Stimulated activated CD4-positive, alpha-beta T cell treated with anti-CD3 and anti-CD28 coated beads, Interleukin-4, amount 100 ng/mL, for 4 hours (primary cell): ENCODE results near the gene RASGRF1.

Experiments
- DNase-seq, 2 experiments: peaks; one replicate each; pipeline ENCODE4 v3.0.0-alpha.2; 2020

The RASGRF1 gene

DNA sequence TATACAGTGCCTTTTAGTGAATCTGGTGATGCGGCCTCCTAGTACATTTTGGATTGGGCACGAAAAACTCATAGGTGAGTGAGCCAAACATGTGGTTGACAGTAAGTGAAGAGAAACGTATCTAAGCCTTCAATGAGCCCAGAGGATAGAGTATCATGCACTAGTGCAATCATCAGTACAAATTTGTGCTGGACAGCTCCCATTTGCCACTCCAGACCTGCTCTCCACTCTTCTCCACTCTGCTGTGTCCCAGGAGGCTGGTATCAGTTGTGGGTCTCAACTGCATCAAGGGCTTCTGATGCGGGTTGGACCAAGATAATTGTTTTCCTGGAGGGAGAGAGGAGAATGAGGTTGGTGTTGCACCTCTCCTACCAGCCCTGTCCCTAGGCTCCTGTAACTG lies 9.1 kb upstream of the RASGRF1 start:
- no peak for DNase-seq

DNA sequence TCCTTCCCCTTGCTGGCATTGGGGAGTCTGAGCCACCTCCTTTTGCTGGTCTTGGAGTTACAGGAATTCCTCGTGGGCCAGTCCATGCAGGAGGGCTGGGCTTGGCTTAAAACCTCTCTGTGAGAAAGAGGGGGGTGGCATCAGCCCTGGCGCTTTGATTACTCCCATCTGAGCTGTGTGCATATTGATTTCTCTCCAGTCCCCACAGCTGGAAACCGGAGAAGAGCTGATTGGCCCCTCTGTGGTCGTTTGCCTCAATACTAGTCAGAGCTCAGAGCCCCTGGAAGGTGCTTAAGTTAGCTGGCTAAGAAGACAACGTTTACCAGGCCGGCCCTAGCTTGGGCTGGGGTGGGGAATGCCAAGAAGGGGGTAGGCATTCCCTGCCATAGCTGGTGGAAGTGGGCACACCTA lies 4.0 kb upstream of the RASGRF1 start:
- no peak for DNase-seq

DNA sequence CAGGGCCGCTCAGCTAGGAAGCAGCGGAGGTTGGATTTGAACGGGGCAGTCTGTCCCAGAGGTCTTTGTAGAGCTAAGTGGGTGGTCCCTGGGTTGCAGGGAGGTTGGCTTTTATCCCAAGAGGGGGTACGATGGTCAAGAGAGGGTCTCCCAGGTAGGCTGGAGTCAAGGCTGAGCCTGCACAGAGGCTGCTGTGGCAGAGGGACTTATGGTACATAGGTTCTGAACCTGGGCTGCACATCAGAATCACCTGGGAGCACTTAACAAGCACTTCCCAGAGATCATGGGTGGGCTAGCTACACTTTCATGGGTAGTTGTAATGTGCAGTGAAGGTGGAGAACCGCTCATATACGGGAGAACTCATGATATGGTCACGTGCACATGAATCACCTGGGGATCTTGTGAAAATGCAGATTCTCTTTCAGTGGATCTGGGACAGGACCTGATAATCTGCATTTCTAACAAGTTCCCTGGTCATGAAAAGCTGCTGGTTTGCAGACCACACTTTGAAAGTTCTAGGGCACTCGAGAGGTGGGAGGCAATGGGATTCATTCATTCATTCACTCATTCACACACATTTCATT lies 2.9 kb upstream of the RASGRF1 start:
- no peak for DNase-seq

DNA sequence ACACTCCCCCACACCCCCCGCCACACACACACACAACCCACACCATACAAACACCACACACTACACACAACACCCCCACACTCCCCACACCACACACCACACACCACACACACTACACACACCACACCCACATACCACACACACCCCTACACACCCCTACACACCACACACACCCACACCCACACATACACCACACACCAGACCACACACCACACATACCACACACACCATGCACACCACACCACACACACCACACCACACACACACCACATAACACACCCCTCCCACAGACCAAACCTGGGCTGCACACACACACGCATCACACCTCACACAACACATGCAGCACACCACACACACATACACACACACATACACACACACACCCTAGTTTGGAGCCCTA lies 1.8 kb upstream of the RASGRF1 start:
- DNase-seq = no peak

DNA sequence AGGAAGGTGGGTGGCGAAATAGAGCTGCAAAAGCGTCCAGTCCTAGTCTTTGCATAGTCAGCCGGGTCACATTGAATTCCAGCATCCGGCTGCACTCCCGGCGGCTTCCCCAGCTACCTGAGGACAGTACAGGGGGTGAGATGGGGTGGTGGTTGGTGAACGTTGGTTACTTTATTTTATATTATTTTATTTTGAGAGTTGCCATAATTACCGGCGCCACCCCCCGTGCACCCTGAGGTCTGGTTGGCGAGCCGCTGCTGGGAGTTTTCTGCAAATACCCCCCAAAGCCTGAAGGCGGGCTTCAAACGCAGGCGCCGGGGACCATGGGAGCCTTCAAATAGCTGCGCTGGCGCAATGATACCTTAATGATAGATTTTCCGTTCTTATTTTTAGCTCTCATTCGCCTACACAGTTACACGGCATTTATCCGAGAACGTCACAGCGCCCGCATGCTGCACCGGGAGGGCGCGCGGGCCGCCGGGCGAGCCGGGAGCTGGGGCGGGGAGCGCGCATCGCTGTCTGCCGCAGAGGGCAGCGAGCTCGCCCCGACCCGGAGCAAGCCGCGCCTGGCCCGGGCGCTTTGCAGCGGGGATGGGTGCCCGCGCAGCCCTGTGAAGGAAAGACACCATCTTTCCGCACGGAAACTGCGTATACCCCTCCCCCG lies 756 bp upstream of the RASGRF1 start:
- DNase-seq = peak in 1 of 2 experiments; percentile 1

DNA sequence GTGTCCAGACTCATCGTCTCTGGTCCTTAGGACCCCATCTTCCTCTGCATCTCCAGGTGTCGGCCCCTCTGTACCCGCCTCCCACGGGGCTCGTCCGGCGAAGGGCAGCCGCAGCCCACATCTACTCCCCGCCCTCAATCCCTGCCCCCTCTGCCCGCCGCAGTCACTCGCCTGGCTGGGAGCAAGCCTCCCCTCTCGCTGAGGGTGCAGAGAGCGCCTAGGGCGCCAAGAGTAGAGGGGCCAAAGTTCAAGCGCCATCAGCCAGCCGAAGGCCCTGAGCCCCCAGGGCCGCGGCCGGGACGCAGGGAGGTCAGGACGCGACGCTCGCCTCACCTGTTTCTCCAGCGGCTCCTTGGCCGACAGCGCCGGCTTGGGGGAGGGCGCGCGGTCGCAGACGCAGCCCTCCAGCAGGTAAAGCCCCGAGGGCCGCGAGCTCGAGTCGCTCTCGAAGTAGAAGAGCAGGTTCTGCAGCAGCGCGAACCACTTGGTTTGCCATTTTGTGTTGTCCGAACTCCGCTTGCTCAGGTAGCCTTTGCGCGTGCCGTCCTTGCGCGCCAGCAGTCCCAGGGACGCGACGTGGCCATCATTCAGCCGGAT lies 592 bp downstream of the RASGRF1 start:
- no peak for DNase-seq

DNA sequence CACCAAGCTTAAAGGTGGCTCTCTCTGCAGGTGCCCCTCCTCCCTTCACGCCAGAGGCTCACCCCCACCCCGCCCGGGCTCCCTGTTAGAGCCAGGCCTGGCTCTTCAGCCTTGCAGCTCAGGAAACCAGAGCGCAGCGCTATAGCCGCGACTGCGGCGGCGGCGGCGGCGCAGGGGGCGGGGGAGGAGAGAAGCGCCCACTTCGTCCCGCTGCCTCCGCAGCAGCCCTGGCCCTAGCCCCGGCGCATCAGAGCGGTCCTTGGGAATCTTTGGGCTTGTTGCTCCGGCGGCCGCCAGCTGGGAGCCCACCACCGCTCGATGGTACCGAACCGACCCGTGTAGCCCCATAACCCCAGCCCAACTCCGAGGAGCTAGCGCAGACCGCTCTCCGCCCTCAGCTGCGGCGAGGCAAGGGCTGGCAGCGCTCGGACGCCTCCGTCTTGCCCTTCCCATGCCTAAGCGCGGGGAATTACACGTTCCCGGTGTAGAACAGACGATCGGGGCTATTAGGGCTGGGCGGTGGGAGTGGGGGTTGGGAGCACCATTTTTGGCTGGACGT lies 1.2 kb downstream of the RASGRF1 start:
- DNase-seq = no peak

DNA sequence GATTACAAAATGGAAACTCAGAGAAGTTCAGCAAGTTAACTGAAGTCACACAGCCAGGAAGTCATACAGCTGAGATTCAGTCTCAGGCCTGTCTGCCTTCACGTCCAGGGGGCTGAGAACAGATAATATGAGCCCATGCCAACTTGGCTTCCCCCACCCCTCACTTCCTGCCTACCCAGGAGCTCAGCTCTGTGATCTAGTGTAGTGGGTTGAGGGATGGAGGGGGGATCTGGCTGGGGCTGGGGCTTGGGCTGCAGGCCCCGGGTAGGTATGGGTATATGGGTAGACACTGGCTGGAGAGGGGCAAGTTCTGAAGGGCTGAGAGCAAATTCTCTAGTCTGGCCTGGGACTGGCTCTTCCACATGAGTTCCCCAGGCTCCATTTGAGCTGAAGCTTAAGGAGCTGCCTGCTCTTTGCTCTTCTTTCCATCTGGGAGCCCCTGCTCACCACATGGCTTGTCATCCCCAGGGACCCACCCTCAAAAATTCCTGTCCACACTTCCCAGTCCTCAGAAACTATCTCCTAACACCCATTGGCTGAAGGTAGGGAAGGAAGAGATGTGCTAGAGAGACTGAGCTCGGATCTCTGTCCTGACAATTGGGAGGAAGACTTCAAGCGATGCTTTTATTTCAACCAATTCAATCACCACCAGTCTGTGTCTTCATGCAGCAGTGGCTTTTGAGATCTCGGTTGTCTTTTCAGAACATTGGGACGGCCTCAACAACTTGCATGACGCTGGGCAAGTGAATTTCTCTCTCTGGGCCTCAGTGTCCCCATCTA lies 2.0 kb downstream of the RASGRF1 start:
- no peak for DNase-seq

DNA sequence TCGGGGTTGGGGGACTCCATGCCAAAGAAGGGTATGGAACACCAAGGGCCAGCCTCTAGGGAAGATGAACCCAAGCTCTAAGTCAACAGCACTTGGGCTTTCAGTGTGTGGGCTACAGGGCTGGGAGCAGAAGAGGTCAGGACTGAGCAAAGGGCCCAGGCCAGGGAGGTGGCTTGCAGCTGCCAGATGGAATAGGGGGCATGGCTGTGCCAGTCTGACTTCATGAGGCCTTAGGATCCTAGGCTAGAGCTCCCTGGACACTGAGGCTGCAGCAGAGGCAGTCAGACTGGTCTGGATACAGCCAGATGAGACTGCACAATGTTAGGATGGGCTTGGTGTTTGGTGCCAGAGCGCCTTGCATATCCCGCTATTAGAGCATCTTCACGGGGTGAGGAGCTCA lies 3.8 kb downstream of the RASGRF1 start:
- no peak for DNase-seq

DNA sequence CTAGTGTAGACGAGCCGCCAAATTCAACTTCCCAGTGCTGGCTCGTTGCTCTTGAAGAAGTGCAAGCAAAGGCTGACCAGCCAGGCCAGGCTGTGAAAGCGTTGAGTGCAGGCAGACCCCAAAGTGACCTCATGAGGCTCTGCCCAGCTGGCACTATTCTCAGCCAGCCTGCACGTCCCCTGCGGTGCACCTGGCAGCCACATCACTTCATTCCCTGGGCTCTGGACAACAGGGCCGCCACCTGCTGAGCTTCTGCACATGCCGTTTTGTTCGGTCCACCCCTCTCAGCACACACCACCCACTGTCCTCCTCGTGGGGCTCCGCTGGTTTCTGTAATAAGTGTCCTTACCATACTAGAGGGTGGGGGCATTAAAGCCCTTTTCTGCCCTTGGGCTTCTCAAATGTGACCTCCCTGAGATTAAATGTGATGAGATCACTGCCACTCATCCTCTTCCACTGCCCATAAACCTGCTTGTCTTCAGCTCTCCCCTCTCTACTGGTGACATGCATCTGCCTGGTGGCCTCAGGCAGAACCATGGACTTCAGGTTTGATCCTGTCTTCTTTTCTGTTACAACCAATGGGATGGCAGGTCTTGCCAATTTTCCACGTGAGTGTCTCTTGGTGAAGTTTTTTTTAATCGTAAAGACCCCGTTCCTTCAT lies 6.1 kb downstream of the RASGRF1 start:
- DNase-seq = no peak

DNA sequence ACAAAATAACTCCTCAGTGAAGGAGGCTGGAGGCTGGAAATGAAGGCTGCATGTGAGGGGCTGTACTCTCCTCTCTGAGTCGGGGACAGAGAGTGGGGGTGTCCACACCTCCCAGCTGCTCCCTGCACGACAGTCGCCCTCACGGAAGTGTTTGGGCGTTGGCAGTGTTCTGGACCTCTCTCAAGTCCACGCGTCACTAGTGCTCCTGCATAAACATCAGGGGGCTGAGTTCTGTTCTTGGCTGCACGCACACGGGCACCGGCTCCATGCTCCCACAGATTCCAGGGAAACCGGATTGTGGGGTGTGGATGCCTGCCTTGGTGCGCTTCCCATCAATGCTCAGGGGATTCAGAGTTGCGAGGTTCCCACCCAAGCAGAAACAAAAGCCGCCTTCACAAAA lies 7.4 kb downstream of the RASGRF1 start:
- no peak for DNase-seq

DNA sequence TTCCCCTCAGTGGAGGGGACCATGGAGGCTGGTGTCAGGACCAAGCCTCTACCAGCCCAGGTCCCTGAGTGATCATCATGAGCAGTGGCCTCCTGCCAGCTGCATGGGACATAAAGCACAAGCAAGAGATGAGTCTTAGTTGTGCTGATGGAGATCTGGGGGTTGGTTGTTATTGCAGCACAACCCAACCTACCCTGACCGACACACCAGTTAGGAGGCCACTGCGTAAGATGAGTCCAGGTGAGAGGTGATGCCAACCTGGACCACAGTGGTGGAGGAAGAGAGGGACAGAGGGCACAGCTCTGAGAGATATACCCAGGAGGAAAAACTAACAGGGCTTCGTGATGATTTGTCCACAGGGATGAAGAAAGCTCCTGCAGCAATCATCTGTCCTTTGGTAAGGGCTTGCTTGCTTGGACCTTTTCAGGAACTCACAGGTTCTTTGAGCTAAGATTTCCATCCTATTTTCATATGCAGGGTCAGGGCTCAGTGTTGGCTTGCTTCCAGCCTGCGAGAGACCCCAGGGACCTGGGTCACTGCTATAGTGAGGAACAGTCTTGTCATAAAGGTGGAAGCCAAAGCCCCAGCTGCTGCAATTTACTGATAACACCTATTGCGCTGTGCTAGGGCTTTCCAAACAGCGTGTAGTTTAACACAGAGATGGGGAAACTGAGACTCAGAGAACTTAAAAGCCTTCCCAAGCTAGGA lies 8.1 kb downstream of the RASGRF1 start:
- DNase-seq = no peak

DNA sequence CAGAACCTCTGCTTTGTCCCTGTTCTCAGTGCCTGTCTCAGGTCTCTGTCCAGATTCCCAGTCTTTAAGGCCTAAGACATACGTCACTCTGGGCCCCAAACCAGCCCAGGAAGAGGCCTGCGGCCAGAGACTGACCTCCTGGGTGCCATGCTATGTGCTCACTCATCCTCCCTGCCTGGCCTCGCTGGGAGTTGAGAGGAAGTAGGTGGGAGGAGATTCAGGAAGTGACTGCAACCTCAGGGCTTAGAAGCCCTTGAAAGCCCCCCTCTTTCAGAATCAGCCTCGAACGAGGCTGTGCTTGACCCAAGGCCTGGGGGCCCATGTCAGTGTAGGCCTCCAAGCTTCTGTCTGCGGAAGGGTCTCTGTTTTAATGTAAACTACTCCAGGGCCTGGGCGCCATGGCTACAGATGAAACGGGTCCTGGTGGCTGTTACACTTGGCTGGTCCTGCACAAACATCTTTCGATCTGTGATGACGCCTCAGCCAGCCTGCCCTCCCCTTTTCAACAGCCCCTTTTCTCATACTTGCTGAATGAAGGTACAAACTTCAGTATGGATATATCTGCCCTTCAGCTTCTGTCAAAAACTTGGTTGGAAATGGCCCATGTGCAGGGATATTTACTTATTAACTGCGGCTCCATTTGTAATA lies 11.7 kb downstream of the RASGRF1 start:
- no peak for DNase-seq

DNA sequence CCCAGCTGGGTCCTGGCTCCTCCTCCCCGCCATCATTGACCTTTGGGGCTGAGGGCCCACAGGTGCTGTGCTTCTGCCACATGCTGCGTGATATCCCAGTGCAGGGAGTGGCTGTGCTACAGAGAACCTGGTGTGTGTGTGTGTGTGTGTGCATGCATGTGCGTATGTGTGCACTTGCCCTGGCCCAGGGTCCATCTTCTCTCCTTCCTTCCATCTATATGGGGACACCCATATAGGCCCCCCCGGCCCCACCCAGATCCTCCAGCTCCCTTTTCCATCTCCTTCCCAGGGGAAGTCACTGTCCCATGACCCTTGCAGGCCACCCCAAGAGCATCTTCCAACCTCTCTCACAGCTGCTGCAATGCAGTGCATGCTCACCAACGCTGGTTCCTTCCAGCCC lies 12.6 kb downstream of the RASGRF1 start:
- DNase-seq = no peak

DNA sequence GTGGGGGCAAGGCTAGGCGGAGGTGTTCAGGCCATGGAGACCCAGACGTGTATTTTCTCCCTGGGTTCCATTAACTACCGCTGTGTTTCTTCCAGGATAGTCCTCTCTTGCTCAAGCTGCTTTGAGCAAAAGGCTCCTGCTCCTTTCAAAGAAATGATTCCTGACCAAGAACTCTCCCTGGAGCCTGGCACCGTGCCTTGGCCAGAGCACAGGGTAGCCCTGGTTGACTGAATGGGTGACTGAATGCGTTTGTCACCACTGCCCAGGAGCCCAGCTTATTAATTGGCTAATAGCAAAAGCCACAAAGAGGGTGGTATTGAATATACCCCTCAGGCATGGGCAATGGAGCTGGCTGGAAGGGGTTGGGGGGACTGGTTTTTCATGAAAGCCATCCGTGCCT lies 13.9 kb downstream of the RASGRF1 start:
- no peak for DNase-seq

DNA sequence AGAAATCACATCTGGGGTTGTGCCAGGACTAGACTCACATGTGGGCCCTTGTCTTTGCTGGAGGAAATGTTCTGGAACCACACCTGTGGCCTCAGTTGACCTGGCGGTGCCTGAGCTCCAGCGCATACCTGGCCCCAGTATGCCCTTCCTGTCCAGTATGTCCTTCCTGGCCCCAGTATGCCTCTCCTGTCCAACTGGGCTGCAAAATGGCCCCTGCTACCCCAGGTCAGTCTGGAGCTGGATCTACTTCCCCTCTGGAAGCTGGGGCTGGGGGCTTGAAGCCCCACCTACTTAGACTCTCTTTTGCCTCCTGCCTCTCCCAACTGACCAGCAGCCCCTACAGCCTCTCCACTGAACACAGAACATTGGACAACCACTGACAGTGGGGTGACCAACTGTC lies 15.3 kb downstream of the RASGRF1 start:
- DNase-seq = no peak

DNA sequence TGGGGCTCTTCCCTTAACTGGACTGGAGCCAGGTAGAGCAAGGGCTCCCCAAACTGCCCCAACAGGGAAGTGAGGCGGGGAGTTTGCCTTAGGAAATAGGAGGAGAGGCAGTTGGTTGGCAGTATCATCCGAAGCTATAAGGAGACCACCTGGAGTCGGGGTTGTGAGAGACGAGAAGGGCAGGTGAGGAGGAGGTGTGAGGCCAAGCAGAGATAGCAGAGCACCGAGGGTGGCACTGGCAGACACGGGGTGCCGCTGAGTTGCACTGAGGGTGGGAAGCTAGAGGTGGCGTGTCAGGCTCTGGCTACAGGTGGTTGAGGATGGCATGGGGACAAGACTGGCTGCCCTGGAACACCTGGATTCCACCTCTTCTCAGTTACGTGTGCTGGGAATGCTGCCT lies 17.2 kb downstream of the RASGRF1 start:
- DNase-seq = no peak

DNA sequence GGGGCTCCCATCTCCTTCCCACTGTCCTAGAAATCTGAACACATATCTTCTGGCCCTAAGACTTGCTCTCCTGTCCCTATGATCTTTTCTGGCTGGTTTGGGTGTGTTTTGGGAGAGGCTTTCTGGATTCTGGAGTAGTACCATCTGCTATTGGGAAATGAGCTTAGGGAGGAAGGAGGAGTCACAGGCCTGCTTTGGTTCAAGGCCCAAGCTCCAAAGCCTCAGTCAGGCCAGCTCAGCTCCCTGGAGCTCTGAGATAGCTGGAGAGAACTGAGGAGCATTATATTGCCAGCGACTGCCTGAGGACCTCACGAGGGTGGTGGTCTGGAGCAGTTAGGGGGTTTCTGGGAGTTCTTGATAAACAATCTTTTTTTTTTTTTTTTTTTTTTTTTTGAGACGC lies 18.7 kb downstream of the RASGRF1 start:
- no peak for DNase-seq

DNA sequence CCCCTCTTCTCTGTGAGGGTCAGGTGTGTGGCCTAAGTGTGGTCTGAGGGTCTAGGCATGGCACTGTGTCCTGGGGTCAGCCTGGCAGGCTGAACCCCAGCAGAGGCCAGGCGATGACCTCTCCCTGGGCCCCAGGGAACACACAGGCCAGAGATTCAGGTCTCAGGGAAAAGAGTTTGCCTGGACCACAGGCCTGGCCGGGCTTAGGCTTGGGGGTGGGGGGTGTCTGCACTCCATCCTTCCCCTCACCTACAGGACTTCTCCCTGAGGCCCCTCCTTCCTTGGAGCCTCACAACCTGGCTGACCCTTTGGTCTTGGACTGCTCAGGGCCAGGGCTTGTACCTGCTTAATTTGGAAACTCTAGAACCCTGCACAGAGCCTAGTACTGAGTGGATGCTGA lies 21.8 kb downstream of the RASGRF1 start:
- no peak for DNase-seq

DNA sequence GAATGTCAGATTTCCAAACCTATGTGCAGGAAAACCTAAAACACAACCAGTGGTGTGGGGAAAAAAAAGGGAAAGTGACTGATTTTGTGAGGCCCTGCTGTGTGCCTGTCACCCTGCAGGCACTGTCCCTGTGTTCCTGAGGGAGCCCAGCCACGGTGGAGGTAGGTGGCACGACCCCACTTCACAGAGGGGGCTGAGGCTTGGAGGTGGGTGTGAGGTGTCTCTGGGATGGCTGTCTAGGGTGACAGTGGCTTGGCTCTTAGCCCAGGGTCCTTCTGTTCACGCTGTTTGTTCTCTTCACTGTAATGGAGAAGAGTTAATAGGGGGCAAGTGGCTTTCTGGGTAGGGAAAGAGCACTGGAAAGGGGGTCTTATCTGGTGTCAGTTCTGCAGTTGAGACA lies 22.6 kb downstream of the RASGRF1 start:
- DNase-seq = no peak

DNA sequence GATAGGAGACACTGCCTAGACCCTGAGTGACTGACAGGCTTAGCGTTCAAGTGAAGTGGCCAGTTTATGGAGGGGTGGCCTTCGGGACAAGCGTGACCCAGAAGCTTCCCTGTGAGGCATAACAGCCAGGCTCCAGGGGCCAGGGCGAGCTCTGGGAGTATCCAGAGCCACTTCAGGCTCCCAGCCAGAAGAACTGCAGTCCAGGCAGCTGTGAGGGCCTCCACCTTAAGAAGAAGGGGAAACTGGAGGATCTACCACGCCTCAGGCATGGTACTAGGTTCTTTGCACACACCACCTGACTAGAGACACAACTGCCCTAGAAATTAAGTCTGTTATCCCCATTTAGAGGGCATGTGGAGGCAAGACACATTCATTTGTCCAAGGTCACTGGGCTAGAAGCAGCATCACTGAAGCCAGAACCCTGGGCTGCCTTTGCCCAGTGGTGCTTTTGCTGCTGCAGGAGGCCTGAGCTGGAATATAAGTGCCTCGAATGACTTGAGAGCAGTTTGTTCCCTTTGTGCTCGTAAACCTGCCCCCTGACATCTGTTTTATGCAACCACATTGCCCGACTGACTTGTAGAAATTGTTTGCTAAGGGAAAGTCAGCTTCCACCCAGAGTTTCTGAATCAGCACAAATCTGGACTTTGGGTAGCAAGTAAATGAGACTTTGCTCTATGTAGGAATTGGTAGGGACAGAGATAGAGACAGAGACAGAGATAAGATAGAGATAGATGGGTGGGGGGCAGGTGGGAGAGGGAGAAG lies 23.3 kb downstream of the RASGRF1 start:
- DNase-seq = no peak
